Activated CD8-positive, alpha-beta memory T cell treated with anti-CD3 and anti-CD28 coated beads, Interleukin-2, amount 50 U/mL, for 4 hours (primary cell): ENCODE measurements around the gene SLC6A4.
"Not testable (repeated sequence)": the region's sequence is repeated elsewhere in the genome, so short reads cannot be mapped to it uniquely, and the experiment has no call there.

ENCODE experiments used
- DNase-seq: peaks from one replicate; pipeline ENCODE4 v3.0.0-alpha.2; 2020

SLC6A4 gene

DNA sequence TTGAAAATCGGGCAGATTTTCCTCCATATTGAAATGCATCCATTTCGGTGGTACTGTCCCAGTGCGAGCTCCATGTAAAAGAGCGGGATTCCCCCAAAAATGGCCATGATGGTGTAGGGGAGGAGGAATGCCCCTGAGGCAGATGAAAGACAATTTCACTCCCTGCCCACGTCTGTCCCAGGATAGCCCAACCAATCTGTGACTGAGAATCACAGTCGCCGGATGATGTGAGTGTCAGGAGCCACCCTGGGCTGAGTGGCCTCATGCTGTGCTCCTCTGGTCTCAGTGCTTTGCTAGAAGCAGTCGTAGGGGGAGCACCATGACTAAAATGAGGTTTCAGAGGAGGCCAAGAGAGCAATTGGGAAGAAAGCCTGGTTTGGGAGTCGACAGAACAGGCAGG is 16.7 kb downstream of the SLC6A4 start:
- no peak for DNase-seq

DNA sequence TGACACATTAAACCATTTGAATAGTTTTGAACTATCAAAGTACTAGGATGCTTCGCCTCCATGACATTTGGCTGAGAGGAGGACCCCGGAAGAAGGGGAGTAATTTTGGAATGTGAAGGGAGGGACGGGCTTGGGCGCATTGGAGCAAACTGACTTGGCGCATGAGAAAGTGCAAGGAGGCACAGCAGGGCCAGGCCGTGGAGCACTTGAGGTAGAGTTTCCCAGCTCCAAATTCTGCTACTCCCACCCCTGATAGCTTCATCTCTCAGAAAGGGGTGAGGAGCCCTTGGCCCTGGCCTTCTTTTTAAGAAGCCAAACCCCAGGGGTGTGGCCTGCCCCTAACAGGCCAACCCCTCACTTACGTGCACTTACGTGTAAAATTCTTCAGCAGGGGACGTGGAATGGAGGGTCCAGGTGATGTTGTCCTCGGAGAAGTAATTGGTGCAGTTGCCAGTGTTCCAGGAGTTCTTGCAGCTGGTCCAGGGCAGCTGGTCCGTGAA is 17.7 kb downstream of the SLC6A4 start:
- DNase-seq: no peak

DNA sequence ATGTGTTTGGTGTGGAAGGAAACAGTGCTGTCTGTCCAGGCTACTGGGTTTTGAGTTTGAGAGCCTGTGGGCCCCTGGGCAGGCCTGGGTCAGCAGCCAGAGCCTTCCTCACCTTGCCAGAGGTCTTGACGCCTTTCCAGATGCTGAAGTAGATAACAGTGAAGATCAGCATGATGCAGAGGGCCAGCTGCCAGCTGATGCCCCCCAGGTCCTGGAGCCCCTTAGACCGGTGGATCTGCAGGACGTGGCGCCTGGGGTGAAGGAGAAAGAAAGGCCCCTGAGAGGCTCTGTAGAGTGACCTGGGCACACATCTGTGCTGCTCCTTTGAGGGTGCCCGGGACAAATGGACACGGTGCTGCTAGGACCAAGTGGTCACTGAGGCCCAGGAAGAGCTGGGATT is 18.4 kb downstream of the SLC6A4 start:
- no peak for DNase-seq

DNA sequence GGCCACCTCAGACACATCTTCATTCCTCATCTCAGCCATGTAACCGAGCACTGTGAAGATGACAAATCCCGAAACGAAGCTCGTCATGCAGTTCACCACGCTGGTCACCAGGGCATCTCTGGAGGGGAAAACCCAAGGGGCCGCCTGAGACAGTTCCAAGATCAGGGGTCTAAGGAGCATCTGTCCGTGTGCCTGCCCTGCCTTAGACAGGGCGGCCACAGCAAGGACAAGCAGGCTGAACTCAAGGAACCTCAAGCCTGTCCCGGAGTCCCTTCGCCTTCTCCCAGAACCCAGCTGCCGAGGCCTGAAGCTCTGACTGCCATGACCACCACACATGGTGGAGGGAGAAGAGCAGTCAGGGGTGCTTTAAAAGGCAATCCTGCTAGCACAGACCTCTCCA is 22.7 kb downstream of the SLC6A4 start:
- no peak for DNase-seq

DNA sequence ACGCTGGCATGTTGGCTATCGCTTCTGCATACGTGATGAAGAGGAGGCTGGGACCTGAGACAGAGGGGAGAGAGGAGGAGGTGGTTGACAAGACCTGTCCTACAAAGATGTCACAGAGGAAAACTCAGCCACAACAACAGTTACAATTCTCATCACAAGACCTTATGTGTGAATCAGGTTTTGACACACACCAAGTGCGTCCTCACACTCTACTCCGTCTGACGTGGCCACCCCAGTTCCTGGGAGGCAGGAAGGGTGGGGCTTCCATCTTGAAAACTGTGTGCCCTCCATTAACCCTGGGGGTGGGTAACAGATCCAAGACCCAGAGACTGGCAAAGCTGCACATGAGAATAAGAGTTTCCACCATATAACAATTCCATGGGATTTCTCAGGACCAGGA is 24.1 kb downstream of the SLC6A4 start:
- no peak for DNase-seq

DNA sequence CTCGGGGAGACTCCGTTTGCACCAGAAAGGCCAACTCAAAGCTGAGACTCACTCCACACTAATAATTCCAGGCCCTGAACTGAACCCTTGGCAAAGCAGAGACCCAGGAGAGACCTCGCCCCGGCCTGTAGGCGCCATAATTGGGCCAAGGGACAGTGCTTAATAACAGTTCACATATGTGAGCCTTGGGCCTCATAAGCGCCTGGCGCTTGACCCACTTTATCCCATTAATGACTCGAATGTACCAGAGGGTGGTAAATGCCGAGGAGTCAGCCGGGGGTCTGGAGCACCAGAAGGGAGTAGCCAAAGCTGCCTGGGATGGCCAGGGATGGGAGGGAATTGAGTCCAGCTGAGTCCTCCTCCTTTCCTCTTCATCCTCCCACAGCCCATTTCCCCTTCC is 24.6 kb downstream of the SLC6A4 start:
- no peak for DNase-seq

DNA sequence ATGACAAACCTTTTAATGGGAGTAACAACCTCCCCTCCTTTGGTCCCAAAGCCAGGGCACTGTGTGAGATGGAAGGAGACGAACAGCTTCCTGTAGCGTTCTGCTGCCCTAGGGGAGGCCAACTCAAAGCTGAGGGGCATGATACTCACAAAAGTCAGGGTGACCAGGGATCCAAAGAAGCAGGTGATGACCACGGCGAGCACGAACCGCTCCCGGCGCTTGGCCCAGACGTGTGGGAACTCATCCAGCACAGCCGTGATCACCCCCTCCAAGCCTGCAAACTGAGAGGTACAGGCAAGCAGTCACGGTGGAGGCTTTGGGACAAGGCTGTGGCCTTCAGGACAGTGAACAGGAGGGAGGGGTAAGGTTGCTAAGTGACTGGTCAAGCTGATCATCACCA is 25.1 kb downstream of the SLC6A4 start:
- DNase-seq: no peak

DNA sequence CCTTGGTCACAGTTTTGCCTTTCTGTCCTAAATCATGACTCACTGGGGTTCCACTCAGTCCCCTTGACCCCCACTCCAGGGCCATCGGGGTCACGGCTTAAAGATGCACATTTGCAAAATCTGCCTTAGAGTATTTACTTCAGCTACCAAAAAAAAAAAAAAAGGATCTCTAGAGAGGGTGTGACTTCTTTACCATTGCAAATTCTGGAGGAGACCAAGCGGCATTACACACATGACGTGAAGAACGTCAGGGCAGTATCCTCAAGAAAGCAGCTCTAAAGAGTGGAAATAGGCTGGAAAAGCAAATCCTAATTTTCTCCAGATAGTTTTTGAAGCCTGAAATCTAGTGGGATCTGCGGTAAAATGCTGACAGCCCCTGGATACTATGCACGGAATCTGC is 25.6 kb downstream of the SLC6A4 start:
- DNase-seq: no peak

DNA sequence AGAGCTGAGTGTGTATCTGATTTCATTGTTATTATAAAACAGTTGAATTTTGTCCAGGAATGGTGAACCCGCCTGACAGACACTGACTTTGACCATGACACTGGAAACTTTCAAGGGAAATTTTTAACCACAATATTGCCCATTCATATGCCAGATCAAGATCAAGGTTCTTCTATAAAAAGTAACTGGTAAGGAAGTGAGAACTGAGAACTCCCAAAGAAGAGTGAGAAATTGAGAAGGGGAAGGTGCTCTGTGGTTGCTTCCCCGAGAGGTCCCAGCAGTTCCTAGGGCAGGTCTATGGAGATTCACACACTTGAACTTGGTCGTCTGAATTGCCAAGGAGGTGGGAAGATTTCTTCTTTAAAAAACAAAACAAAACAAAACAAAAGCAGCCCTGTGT is 27.3 kb downstream of the SLC6A4 start:
- DNase-seq: no peak

DNA sequence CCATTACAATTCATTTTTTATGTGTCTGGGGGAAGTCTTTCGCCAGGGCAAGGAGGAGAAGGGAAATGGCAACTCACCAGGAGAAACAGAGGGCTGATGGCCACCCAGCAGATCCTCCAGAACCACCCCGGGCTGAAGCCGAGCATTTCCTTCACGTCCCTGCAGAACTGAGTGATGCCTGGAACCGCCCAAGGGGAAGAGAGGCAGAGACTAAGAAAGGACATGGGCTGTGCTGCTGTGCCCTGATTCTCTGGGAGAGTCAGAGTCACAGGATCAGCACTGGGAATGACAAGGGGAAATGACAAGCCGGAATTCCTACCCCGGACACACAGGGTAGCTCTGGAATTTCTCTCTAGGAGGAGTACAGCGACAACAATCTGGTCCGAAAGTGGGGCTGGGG is 27.8 kb downstream of the SLC6A4 start:
- DNase-seq: no peak

DNA sequence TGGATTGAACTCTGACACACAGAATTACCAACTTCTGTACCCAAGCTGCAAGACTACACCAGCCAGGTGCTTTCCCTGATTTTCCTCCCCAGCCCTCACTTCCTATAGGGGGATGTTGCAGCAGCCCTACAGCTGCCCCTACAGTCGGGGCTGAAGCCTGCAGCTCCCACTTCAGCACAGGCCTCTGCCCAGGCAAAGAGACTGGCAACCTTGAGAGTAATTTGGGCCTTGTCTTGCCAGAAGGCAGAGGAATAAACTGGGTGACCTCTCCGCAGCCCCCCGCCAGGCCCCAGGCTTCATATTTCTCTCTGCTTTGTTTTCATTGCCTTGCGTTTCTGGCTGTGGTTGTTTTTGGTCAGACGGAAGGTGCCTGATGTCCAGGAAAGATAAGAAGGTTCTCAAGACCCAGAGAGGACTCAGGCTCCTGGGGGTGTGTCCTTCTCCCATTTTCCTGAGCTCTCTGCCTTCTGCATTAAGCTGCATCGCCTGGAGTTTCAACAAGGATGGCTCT is 32.0 kb downstream of the SLC6A4 start:
- DNase-seq: no peak

DNA sequence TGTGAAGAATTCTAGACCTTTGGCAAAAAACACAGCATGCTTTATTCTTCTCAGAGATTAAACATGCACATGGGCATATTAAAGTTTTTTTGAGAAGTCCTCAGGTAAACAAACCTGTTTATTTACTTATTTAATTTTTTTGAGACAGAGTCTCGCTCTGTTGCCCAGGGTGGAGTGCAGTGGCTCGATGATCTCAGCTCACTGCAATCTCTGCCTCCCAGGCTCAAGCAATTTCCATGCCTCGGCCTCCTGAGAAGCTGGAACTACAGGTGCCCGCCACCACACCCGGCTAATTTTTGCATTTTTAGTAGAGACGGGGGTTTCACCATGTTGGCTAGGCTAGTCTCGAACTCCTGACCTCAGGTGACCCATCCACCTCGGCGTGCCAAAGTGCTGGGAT is 34.8 kb downstream of the SLC6A4 start:
- not testable (repeated sequence) for DNase-seq

DNA sequence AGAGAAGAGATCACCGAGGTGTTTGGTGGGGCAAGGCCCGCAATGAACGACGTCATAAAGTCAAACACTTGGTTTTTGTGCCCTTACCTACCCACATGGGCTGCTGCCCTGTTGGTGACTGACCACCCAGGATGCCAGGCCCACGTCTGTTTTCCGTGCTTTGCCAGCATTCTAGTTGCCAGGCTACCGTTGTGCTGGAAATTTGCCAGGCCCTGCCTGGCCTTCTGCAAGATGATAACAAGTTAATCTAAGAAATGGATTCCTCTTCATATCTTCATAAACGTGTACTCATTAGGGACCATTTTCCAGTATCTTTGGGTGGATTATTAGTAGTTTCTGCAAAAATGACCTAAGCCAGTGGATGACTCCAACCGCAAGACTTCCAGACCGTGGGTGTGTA is 35.4 kb downstream of the SLC6A4 start:
- DNase-seq: no peak

DNA sequence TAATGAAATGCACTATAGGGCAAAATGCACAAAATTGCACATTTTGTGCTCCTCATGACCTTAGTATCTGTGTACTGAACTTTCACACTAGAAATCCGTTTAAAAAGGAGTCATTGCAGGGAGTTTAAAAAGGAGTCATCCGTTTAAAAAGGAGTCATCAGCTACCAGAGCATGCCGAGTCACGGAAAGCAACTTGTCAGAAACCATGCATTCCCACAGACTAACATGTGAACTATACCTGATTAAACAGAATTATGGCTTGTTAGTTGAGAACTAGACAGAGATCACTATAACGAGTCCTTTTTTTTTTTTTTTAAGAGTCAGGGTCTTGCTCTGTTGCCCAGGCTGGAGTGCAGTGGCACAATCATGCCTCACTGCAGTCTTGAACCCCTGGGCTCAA is 35.9 kb downstream of the SLC6A4 start:
- DNase-seq: no peak

DNA sequence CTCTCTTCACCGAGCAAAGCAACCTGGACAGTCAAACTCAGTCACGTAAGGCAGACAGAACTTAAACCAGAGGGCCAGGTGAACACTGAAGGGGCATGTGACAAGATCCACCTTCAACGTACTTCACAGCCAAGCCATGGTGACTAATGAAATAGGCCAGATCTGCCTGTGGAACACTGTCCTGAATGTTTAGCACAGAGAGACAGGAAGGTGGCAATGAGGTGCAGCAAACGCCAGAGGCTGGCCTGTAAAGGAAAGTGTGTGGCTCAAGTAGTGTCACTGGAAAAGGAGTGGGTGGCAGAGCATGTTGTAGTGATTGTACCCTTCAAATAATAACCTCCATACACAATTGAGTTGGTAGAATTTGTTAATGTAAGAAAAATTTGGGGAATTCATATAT is 38.1 kb downstream of the SLC6A4 start:
- DNase-seq: no peak

DNA sequence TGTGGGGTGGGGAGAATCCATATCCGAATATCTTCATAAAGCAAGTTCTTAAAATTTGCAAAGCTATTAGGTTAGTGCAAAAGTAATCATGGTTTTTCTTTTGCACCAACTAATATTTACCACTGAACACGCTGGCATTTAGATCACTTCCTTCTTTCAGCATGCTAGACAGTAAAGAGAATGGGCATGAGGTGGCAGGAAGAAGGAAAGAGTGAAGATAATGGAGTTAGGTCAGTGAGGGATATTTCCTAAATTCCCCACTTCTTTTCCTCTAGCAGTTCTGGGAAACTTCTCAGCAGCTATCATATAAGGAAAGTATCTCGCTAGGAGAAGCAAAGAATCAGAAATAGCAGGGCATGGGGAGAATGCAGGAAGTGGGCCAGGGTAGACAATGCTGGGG is 39.0 kb downstream of the SLC6A4 start:
- DNase-seq: no peak

DNA sequence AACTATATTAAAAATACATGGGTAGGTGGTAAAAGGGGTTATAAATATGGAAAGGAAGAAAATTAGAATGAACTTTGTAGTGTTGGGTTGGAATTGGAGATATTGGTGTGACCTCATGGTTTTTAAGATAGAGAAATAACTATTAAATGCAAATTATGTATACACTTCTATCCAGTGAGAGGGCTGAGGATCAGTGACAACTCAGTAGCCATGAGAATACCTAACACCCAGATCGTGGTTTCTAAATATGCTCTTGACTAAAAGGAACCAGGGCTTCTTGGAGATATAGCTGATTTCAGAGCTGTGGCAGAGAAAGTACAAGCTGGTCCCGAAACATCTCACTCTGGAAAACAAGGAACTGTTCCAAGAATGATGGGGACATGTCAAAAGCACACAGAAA is 44.4 kb downstream of the SLC6A4 start:
- no peak for DNase-seq

DNA sequence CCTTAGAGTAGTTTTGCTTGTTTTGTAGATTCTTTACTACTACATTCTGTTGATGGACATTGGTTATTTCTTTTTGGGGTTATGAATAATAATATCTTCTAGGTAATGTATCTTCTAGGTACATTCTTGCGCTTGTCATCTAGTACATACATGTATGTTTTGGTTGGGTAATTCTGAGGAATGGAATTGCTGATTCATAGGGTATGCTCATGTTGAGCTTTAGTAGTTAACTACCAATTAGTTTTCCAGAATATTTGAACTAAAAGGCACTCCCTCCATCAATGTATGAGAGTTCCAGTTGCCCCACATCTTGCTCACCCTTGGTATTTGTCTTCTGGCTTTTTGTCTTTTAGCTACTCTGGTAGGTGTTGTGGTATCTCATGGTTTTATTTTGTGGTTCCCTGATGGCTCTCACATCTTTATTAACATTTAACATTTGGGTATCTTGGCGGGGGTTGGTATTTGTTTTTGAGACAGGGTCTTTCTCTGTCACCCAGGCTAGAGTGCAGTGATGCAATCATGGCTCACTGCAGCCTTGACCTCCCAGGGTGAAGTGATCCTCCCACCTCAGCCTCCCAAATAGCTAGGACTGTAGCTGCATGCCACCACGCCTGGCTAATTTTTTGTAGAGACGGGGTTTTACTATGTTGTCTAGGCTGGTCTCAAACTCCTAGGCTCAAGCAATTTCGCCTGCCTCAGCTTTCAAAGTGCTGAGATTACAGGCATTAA is 47.1 kb downstream of the SLC6A4 start:
- no peak for DNase-seq

DNA sequence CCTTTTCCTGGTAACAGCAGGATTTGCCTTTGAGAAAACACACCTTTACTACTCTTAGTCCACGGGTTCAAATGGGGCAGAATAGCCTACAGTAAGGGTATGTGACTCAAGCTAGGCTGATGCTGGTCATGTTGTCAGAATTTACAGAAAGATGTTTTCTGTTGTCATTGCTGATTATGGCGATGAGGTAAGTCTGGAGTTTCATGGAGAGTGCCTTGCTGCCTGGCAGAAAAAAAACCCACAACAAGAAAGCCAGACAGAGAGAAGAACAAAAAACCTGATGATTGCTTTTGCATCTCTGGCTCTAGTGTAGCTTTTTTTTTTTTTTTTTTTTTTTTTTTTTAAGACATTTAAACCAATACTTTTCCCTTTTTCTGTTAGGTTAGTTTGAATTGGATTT is 47.9 kb downstream of the SLC6A4 start:
- no peak for DNase-seq

DNA sequence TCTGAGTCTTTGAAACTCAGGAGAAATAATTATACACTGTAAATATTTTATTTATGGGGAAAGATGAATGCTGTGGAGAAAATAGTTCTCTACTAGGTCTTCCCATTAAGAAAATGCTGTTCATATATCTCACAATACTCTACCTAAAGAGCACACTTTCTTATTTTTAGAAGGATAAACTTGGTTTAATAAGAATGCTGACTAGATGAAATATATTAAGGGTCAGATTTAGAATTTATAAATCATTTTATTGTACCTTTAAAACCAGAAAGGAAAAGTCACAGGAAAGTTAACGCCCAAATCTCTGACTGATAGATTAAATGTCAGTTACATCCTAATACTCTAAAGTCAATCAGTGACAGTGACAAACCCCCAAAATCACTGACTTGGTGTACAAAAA is 48.7 kb downstream of the SLC6A4 start:
- no peak for DNase-seq

DNA sequence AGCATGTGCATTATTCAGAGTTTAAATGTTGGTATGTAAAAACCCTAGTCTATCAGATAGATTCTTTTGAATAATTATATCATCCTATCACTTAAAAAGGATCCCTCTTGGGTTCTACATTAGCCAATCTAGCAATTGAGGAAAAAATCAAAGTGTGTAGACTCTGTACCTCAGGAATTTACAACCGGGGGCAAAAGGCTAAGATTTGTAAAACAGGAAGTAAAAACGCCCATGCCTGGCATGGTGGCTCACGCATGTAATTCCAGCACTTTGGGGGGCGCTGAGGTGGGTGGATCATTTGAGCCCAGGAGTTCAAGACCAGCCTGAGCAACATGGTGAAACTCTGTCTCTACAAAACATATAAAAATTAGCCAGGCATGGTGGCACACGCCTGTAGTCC is 58.6 kb downstream of the SLC6A4 start:
- no peak for DNase-seq

DNA sequence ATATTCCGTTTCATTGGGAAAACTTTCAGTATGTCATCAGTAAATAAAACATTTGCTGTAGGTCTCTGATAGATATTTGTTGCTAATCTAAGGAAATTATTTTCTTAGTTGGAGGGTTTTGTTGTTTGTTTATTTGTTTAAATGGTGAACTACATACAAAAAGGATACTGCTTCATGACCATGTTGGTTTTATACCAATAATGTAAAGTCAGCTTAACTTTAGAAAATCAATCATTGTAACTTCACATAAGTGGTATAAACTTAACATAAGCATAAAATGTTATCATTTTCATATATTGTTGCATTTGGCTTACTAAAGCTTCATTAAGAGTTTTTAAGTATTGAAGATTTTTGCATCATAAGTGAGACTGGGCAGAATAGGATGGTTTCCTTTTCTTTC is 60.9 kb downstream of the SLC6A4 start:
- DNase-seq: no peak

DNA sequence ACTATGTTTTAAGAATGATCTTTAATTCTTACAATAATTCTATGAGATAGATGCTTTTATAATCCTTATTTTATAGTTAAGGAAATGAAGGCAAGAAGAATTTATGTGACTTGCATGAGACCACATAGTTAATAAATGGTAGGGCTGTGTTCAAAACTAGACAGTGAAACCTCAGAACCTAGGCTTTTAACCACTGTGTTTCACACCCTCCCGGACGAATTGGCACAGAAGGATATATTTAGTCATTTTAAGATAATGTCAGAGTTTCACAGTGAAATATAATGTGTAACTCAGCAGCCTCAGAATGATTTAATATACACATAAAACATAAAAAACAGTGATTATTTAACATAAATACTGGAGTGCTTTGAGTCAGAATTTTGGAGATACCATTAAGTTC is 61.8 kb downstream of the SLC6A4 start:
- no peak for DNase-seq

DNA sequence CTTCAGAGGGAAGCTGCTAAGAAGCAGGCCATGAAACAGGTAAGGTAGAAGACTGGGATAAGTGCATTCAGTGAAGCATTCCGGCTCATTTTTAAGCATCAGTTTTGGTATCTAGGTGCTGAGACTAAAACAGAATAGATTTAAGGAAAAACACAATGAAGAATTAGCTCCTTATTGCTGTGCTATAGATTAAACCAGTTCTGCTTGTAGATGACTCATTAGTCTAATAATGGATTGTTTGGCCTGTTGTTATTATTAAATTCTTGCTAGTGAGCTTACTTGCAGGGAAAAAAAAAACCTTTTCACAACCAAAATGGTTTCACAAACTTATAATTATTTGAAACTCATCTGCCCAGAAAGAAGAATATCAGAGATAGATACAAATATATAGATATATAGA is 62.9 kb downstream of the SLC6A4 start:
- DNase-seq: no peak

DNA sequence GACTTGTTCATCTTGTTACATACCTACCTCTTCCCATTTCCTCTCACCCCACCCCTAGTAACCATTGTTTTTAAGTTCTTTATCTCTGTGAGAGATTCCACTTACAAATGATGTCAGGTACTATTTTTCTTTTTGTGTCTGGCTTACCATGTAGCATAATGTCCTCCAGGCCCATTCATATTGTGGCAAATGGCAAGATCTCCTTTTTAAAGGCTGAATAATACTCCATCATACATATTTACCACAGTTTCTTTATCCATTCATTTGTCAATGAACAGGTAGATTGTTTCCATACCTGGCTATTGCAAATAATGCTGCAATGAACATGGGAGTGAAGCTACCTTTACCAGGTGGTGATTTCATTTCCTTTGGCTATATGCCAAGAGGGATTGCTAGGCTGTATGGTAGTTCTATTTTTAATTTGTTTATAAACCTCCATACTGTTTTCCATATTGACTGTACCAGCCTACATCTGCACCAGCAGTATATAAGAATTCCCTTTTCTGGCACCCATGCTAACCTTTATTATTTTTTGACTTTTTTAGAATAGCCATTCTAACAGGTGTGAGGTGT is 65.0 kb downstream of the SLC6A4 start:
- DNase-seq: no peak
